ENCODE results near the gene FTCDNL1. TPM values are rescaled to one million over a fixed set of nuclear protein-coding genes. Genes with fewer than 3 reads are reported as not detected.

Gene FTCDNL1
- total RNA-seq, 4 donors from 2014 or later: 6.2 to 20.9 (median 13.4) TPM

DNA sequence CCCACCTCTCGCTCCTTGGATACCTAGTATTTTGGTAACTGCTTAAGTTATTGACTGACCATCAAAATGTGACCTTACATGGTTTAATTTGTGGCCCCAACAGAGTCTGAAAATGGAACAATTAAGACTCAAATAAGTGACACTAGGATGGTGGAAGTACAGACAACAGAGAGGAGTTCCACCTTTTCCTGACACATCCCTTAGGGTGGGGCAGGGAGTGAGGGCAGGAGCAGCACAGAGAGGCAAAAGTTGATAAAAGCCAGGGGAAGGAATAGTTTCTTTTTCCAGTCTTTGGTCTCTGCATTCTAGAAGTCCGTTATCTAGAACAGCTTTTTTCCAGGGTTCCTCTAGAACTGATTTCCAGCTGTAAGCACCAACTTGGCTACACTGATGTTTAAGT is 32.2 kb downstream of the FTCDNL1 start:
- no peak overlapping the region for H3K27ac ChIP-seq
- TF ChIP-seq, protein P1, sequence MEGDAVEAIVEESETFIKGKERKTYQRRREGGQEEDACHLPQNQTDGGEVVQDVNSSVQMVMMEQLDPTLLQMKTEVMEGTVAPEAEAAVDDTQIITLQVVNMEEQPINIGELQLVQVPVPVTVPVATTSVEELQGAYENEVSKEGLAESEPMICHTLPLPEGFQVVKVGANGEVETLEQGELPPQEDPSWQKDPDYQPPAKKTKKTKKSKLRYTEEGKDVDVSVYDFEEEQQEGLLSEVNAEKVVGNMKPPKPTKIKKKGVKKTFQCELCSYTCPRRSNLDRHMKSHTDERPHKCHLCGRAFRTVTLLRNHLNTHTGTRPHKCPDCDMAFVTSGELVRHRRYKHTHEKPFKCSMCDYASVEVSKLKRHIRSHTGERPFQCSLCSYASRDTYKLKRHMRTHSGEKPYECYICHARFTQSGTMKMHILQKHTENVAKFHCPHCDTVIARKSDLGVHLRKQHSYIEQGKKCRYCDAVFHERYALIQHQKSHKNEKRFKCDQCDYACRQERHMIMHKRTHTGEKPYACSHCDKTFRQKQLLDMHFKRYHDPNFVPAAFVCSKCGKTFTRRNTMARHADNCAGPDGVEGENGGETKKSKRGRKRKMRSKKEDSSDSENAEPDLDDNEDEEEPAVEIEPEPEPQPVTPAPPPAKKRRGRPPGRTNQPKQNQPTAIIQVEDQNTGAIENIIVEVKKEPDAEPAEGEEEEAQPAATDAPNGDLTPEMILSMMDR (IDR thresholded peaks at IDR 0.05): no peak
- TF ChIP-seq POLR2A (IDR thresholded peaks at IDR 0.05): no peak
- intact Hi-C loops (cut with DNase I): no loop called here
- no peaks in the 10 kb centered on the region for H3K4me1 ChIP-seq
- DNase-seq: no peak
- no peaks in the 10 kb centered on the region for H3K36me3 ChIP-seq
- no peaks in the 10 kb centered on the region for H3K27me3 ChIP-seq
- H3K4me3 ChIP-seq (replicated peaks in 1 of 3): no peak overlapping the region
- 88 to 90% methylated on average over 2 of the region's 2 CpGs for WGBS, 2 donors
- no peaks in the 10 kb centered on the region for H3K9me3 ChIP-seq

DNA sequence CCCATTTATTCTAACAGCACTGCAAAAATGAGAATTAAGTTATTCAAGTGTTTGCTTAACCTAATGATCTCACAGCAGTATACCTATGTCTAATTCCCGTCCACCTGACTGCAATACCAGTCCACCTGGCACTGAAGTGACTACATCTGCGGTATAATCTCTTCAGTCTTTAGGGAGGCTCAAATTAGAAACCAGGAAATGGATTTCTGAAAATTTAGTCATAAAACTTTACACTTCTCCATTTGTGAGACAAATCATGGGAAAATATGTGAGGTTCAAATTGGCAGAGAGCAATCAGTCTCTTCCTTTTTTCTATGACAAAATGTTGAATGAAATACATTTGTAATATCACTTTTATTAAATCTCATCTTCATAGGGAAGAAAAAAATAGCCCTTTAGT is 33.0 kb downstream of the FTCDNL1 start:
- no peak for DNase-seq
- intact Hi-C loops (cut with DNase I): no loop called here
- Histone ChIP-seq H3K36me3 (no peaks in the 10 kb centered on the region), H3K9me3 (no peaks in the 10 kb centered on the region), H3K4me3 (replicated peaks in 1 of 3) (no peak overlapping the region), H3K27me3 (no peaks in the 10 kb centered on the region), H3K4me1 (no peaks in the 10 kb centered on the region), H3K27ac (no peak overlapping the region)
- 85% methylated on average over 2 of the region's 2 CpGs for WGBS, 2 donors
- TF ChIP-seq POLR2A (IDR thresholded peaks at IDR 0.05): no peak
- TF ChIP-seq, protein P1 (IDR thresholded peaks at IDR 0.05): no peak

DNA sequence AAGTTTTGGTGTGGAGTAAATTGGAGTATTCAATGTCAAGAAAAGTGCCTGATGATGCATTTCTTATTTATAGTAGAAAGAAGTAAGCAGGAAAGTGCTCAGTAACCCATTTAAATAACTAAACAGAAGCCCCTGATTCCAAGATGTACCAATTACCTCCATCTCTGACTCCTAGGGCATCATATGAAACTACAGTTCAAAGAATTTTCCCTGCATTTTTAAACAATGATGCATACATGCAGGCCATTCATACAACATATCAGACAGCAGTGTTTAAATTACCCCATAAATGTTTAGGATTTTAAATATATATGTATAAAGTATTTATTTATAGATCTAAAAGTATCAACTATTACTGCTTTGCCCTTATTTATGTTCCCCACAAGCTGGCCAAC is 36.2 kb downstream of the FTCDNL1 start:
- Histone ChIP-seq H3K36me3 (no peaks in the 10 kb centered on the region), H3K9me3 (no peaks in the 10 kb centered on the region), H3K4me3 (replicated peaks in 1 of 3) (no peak overlapping the region), H3K27me3 (no peaks in the 10 kb centered on the region), H3K4me1 (no peaks in the 10 kb centered on the region), H3K27ac (no peak overlapping the region)
- intact Hi-C loops (cut with DNase I): no loop called here
- no peak for TF ChIP-seq POLR2A (IDR thresholded peaks at IDR 0.05)
- no peak for DNase-seq

DNA sequence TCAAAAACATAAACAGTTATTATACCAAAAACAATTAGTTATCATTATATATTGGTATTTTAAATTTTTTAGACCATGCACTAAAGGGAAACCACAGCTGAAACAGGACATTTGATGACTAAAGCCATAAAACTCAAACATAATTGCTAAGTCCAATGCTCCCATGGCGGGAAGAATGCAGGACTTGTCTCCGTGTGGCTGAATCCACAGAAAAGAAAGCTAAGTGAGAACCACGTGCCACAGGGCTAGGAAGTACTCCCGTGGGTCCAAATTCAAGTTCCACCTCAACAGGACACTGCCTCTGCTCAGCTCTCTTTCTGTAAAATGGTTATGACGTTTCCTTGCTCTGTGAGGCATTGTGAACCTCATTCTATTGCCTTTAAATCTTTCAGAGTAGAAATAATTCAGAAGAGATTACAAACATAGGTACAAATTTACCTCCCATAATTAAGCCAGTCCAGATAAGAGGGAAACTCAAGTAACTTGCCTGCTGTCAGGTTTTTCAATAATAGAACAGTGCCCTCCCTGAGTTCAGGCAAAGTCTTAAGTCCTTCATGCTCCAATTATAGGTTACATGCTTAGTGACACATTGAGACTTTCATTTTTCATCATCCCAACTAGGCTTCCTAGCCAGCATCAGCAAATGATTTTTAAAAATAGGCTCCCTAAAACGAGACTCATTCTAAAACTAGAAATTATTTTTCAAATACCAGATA is 36.7 kb downstream of the FTCDNL1 start:
- TF ChIP-seq POLR2A (IDR thresholded peaks at IDR 0.05): no peak
- Histone ChIP-seq H3K36me3 (no peaks in the 10 kb centered on the region), H3K4me3 (replicated peaks in 1 of 3) (no peak overlapping the region), H3K27ac (no peak overlapping the region), H3K27me3 (no peaks in the 10 kb centered on the region), H3K9me3 (no peaks in the 10 kb centered on the region), H3K4me1 (no peaks in the 10 kb centered on the region)
- 66 to 84% methylated on average over 6 of the region's 6 CpGs for WGBS, 2 donors
- intact Hi-C loops (cut with DNase I): no loop called here
- DNase-seq: no peak

DNA sequence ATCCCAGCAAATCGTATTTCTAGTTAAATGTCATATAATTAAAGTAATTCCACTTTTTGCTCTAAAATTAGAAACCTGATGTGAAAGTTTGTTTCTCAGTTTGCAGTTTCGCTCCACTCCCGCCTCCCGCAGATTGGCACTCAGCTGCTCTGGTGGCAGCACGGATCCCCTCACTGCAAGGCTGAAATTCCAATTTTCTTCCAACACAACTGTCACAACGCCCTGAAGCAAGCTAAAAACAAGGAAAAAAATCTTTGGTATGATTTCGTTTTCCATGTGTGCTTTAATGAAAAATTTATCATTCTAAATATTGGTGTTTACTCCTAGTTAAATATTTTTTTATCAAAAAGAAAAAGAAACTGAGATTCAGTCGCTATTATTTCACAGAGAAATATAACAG is 38.5 kb downstream of the FTCDNL1 start:
- H3K9me3 ChIP-seq: no peaks in the 10 kb centered on the region
- 90 to 92% methylated on average over 8 of the region's 8 CpGs for WGBS, 2 donors
- H3K36me3 ChIP-seq: no peaks in the 10 kb centered on the region
- H3K27ac ChIP-seq: no peak overlapping the region
- TF ChIP-seq, protein P1 (IDR thresholded peaks at IDR 0.05): no peak
- TF ChIP-seq POLR2A (IDR thresholded peaks at IDR 0.05): no peak
- intact Hi-C loops (cut with DNase I): no loop called here
- H3K4me1 ChIP-seq: no peaks in the 10 kb centered on the region
- no peak overlapping the region for H3K4me3 ChIP-seq (replicated peaks in 1 of 3)
- no peaks in the 10 kb centered on the region for H3K27me3 ChIP-seq
- no peak for DNase-seq

DNA sequence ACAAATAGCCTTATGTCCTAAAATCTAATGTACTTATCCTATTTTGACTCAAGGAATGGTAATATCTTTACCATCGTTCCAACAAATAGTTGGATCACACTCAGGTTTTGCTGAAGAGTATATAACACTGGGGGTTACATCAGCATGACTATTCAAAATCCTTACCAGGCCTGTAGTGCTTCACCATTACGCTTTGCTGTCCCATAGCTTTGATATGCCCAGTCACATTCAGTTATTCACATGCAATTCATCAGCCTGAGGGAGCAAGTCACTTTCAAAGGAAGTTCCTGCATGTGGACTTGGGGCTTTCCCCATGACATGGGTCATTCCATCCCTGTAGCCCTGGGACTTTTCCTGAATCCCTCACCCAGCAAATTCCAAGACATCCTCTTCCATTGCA is 39.6 kb downstream of the FTCDNL1 start:
- no peak overlapping the region for H3K27ac ChIP-seq
- H3K36me3 ChIP-seq: no peaks in the 10 kb centered on the region
- H3K27me3 ChIP-seq: no peaks in the 10 kb centered on the region
- peaks cover 0 to 6% of the 10 kb centered on the region in 2 donors for H3K4me1 ChIP-seq
- intact Hi-C loops (cut with DNase I): no loop called here
- no peak for DNase-seq
- no peaks in the 10 kb centered on the region for H3K9me3 ChIP-seq
- 91 to 93% methylated on average over 2 of the region's 2 CpGs for WGBS, 2 donors
- H3K4me3 ChIP-seq (replicated peaks in 1 of 3): no peak overlapping the region
- TF ChIP-seq POLR2A (IDR thresholded peaks at IDR 0.05): no peak
- TF ChIP-seq, protein P1 (IDR thresholded peaks at IDR 0.05): no peak

All from thyroid gland (tissue), 4 donors.